ENCODE measurements around the gene RETSAT. TPM values are rescaled to one million over a fixed set of nuclear protein-coding genes. Genes with fewer than 3 reads are reported as not detected.
"Not testable (repeated sequence)": the region's sequence is repeated elsewhere in the genome, so short reads cannot be mapped to it uniquely, and the experiment has no call there.

The RETSAT gene
- total and polyA plus RNA-seq, 12 donors: 20.3 to 87.4 (median 35.6) TPM

- Histone ChIP-seq H3K36me3 (peaks cover 0 to 81% (median 54%) of the 10 kb centered on the region in 9 donors), H3K27ac (peak overlapping the region in 1 of 10 donors; percentile 34), H3K9me3 (no peaks in the 10 kb centered on the region), H3K27me3 (no peaks in the 10 kb centered on the region), H3K4me3 (no peak overlapping the region), H3K4me1 (peaks cover 14 to 85% (median 53%) of the 10 kb centered on the region in 9 donors)
- 80 to 87% methylated on average over 9 of the region's 9 CpGs for WGBS, 2 donors
- intact Hi-C loops (cut with DNase I): no loop called here
- ATAC-seq (no peak), DNase-seq (no peak)
- TF ChIP-seq, protein P1, sequence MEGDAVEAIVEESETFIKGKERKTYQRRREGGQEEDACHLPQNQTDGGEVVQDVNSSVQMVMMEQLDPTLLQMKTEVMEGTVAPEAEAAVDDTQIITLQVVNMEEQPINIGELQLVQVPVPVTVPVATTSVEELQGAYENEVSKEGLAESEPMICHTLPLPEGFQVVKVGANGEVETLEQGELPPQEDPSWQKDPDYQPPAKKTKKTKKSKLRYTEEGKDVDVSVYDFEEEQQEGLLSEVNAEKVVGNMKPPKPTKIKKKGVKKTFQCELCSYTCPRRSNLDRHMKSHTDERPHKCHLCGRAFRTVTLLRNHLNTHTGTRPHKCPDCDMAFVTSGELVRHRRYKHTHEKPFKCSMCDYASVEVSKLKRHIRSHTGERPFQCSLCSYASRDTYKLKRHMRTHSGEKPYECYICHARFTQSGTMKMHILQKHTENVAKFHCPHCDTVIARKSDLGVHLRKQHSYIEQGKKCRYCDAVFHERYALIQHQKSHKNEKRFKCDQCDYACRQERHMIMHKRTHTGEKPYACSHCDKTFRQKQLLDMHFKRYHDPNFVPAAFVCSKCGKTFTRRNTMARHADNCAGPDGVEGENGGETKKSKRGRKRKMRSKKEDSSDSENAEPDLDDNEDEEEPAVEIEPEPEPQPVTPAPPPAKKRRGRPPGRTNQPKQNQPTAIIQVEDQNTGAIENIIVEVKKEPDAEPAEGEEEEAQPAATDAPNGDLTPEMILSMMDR (IDR thresholded peaks at IDR 0.05): no peak
These were observed 30.9 kb downstream of the RETSAT start for GRCh38 chr2:85323351-85323987.

DNA sequence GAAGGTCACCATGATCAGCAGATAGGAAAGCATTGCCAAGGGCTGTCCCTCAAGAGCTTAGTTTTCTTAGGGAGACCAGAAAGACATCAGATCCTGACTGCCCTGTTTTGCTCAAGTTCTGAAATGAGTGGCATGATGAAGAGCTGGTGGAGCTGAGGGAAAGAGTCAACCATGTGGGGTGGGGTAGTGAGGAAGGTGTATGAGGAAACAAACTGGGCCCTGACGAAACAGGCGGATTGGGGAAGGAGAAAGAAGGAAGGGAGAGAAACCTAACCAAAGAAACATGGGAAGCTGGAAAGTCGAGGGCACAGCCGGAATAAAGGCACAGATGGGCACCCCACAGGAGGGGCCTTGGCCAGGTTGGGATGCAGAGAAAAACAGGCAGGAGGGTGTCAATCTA lies 34.5 kb downstream of the RETSAT start:
- Histone ChIP-seq H3K36me3 (peaks cover 0 to 99% (median 54%) of the 10 kb centered on the region in 9 donors), H3K4me3 (no peak overlapping the region), H3K9me3 (no peaks in the 10 kb centered on the region), H3K27ac (no peak overlapping the region), H3K4me1 (peaks cover 2 to 70% (median 29%) of the 10 kb centered on the region in 9 donors), H3K27me3 (no peaks in the 10 kb centered on the region)
- ATAC-seq: no peak
- intact Hi-C loops (cut with DNase I): no loop called here
- 88 to 95% methylated on average over 4 of the region's 4 CpGs for WGBS, 2 donors
- TF ChIP-seq, protein P1 (IDR thresholded peaks at IDR 0.05): no peak
- DNase-seq: no peak

DNA sequence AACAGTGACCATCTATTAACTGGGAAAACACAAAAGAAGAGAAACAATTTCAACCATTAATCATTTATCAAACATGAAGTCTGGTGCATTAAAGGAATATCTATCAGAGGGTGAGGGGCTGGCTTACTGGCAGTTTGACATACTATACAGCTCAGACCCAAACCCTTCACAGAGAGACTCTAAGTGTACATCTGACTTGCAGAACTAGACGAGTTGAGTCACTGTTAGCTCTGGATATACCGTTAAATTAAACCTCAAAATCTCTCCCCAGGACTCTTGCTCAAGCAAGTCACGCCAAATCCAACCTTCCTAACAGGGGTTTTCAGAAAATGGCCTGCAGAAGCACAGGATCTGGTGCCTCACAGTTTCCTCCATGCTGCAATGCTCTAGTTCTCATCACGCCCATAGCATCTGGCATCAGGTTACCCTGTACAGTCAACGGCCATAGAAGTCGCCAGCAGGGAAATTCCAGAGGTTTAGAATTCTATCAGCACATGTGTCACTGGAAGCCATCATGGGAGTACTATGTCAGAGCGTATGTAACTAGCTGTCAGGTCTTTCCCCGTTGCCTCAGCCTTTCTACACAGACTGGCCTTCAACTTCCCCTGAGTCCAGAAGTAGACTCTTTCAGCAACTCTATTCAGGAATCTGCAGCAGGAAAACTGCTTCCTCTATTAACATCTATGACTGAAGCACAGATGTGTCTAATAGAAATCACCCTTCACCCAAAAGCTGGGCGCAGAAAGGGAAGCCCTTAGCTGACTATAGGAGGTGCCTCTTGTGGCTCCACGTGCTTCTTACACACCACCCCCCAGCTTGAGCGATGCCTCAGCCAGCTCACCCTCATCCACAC lies 35.9 kb downstream of the RETSAT start:
- Histone ChIP-seq H3K27ac (no peak overlapping the region), H3K4me3 (no peak overlapping the region), H3K9me3 (no peaks in the 10 kb centered on the region), H3K4me1 (peaks cover 0 to 57% (median 30%) of the 10 kb centered on the region in 9 donors), H3K36me3 (peaks cover 0 to 96% (median 41%) of the 10 kb centered on the region in 9 donors), H3K27me3 (no peaks in the 10 kb centered on the region)
- peak in 3 of 8 donors; percentile 16 to 26 (median 22) for ATAC-seq
- TF ChIP-seq, protein P1 (IDR thresholded peaks at IDR 0.05): no peak
- no peak for DNase-seq
- intact Hi-C loops (cut with DNase I): no loop called here
- WGBS, 2 donors: 61 to 70% methylated on average over 11 of the region's 11 CpGs

GRCh38 chr2:85315921-85316320 lies 38.4 kb downstream of the RETSAT start:
- not testable (repeated sequence) for DNase-seq, ATAC-seq, H3K27me3 ChIP-seq, H3K9me3 ChIP-seq, H3K27ac ChIP-seq, H3K4me3 ChIP-seq
- 67 to 81% methylated on average over 3 to 4 of the region's 5 CpGs for WGBS, 2 donors
- intact Hi-C loops (cut with DNase I): loop anchor here in 3 of 10 donors (2.0 kb wide), 1 partner anchor 27 kb away; no protein-coding TSS in a partner anchor
- peaks cover 0 to 83% (median 18%) of the 10 kb centered on the region in 9 donors for H3K36me3 ChIP-seq
- peaks cover 0 to 34% (median 13%) of the 10 kb centered on the region in 9 donors for H3K4me1 ChIP-seq

Data from heart right ventricle (tissue), 16 donors.